SH-SY5Y (cell line): ENCODE measurements around the gene AOC3.

Experiments
- GATA2 ChIP-seq: IDR thresholded peaks from 2 replicates; pipeline ENCODE4 v1.6.1; 2011; ENCODE audit warnings: mild to moderate bottlenecking, low read depth, low read length
- GATA3 ChIP-seq: IDR thresholded peaks from 2 replicates; pipeline ENCODE4 v1.6.1; 2011; ENCODE audit warnings: low read depth, mild to moderate bottlenecking, low read length, moderate library complexity

AOC3 gene

DNA sequence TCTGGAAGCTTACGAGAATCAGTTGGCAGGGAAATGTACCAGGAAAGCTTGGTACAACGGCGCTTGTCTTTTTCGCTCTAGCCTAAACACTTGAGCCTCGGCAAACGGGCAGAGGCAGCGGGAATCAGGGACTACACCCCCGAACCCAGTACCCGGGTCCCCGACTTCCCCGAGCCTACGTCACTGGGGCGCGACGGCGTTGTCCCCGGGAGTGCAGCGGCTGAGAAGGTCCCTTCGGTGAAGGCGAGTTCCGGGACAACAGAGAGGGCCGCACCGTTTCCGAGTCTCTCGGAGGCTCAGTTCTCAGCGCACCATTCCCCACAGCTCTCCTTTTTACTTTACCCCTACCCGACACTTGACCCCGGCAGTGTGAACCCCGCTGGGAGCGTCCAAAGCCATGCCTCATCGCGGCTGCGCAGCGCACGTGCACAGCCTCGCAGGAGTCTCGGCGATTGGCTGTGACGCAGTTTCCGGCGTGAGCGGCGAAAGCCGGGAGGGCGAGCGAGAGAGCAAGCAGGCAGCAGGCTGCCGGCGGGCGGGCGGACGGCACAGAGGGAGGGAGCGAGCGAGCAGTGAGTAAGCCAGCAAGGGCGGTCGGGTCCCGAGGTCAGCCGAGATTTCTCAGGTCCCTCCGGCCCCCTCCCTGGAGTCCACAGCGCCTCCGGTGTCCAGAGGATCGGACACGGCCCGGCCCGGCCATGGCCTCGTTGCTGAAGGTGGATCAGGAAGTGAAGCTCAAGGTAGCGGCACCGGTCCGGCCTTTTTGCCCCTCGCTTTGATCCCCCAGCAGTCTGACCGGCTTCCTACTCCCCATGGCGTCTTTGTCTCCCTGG is 17.8 kb upstream of the AOC3 start, which contains the start of gene PSME3:
Gene PSME3 (plus strand): TSS at position 464 of the 833 bp plus-strand sequence. CDS start 235 bp downstream, at position 699.
- no peak for TF ChIP-seq GATA3
- TF ChIP-seq GATA2: no peak; the same call in 1 of the 2 replicates

DNA sequence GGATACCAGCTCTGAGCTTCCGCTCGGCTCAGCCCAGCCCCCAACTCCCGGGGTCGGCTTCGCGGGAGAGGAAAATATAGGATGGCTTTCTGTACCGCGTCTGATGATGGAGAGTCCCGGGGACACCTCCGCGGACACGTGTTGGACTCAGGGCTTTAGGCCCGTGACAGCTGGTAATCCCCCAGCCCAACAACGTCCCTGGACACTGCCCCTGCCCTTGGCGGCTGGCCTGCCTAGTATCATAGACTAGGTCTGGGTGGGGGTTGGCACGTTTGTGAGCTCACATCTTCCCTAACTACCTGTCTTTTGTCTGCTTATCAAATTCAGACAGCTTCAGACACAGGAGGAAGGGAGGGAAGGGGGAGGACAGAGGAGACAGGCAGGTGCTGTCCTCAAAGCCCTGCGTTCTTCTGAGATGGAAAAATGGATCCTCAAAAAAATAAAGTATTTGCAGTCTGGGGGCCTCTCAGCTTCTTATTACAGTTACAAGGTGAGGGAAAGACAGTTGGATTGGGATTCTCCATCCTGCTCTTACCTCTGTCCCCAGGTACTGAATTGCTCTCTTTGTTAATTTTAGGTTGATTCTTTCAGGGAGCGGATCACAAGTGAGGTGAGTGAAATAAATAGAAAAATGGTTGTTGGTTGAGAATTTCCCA is 17.1 kb upstream of the AOC3 start:
- TF ChIP-seq GATA3 (no peak), GATA2 (no peak)

DNA sequence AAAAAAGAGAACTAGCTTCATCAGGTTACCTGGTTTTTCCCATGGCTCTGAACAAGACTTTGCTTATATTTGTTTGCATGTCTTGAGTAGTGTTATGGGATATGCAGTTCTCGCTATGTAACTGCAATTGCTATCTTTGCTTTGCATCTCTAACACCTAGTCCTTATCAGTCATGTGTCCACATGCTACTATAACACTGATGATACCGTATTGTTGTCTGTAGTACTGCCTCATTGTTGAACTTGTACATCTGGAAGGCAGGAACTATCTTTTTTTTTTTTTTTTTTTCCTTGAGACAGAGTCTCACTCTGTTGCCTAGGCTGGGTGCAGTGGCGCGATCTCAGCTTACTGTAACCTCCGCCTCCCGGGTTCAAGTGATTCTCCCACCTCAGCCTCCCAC is 15.3 kb upstream of the AOC3 start:
- TF ChIP-seq GATA2 (no peak), GATA3 (no peak)

DNA sequence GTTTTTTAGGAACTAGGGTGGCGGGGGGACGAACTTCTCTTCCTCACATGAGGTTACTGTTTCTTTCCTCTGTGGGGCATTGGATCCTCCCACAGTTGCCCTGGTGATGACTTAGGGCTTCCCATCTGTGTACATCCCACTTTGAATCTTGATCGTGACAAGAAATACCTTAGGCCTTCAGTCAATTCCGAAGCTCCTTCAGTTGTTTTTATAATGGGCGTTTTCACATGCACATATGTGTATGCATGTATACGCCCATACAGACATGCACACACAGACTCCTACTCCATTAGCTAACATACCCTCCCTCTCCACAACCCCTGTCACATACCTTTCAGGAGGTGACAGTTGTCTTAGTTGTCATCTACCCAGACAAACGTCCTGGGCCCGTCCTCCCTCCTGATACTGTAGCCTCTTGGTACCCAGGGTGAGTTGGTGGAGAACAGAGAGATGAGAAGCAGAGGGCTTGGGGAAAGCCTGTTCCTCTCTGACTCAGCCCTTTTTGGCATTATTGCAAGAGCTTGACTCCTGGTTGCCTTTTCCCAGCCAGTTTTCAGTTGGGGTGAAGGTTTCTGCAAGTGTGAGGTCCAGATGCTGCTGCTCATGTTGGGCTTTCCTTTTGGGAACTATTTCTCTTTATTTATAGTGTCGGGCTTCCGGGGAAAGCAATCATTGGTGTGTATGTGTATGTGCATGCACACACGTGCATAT is 8.9 kb upstream of the AOC3 start:
- no peak for TF ChIP-seq GATA2
- TF ChIP-seq GATA3: no peak

DNA sequence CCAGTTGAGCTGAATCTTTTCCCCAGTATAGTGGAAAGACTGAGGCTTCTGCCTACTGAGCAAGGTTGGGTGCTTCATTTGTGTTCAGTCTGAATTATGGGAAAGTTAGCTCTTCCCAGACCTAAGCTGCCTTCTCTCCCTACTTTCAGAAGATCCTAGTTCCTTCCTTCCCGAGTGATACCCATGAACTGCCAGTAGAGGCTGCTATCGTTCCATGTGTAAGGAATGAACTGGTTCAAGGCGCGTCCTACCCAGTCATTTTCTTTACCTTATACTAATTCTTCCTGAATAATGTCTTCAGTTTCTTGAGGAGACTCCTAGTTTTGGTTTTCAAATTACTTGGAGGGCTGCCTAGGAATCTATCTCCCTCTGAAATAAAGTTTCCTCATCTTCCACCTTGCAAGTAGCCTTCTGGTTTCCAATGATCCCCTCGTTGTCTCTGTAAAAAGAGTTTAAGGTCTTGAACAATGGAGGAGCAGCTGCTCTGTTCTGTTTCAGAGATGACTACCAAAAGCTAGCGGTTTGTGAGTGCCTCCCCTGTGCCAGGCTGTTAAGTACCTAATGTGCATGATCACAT is 7.6 kb upstream of the AOC3 start:
- TF ChIP-seq GATA2 (no peak), GATA3 (no peak)

GRCh38 chr17:42844271-42844670 is 6.7 kb upstream of the AOC3 start, which contains the start of gene AOC2:
AOC2 (plus strand) TSS chr17:42844580; CDS start chr17:42844627, 47 bp downstream.
- no peak for TF ChIP-seq GATA3
- TF ChIP-seq GATA2: no peak

DNA sequence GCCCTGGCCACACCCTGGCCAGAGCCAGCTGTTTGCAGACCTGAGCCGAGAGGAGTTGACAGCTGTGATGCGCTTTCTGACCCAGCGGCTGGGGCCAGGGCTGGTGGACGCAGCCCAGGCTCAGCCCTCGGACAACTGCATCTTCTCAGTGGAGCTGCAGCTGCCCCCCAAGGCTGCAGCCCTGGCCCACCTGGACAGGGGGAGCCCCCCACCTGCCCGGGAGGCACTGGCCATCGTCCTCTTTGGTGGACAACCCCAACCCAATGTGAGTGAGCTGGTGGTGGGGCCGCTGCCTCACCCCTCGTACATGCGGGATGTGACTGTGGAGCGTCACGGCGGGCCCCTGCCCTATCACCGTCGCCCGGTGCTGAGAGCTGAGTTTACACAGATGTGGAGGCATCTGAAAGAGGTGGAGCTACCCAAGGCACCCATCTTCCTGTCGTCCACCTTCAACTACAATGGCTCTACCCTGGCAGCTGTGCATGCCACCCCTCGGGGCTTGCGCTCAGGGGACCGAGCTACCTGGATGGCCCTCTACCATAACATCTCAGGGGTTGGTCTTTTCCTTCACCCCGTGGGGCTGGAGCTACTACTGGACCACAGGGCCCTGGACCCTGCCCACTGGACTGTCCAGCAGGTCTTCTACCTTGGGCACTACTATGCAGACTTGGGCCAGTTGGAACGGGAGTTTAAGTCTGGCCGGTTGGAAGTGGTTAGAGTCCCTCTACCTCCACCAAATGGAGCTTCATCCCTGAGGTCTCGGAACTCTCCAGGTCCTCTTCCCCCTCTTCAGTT is 6.0 kb upstream of the AOC3 start:
- TF ChIP-seq GATA3 (no peak), GATA2 (no peak)

GRCh38 chr17:42845556-42845917 is 5.5 kb upstream of the AOC3 start:
- TF ChIP-seq GATA3 (no peak), GATA2 (no peak)

- TF ChIP-seq GATA3 (no peak), GATA2 (no peak)
Observed at GRCh38 chr17:42845918-42846593, 4.9 kb upstream of the AOC3 start.

- no peak for TF ChIP-seq GATA3
- TF ChIP-seq GATA2: no peak
Observed at GRCh38 chr17:42846594-42847280, 4.3 kb upstream of the AOC3 start.

DNA sequence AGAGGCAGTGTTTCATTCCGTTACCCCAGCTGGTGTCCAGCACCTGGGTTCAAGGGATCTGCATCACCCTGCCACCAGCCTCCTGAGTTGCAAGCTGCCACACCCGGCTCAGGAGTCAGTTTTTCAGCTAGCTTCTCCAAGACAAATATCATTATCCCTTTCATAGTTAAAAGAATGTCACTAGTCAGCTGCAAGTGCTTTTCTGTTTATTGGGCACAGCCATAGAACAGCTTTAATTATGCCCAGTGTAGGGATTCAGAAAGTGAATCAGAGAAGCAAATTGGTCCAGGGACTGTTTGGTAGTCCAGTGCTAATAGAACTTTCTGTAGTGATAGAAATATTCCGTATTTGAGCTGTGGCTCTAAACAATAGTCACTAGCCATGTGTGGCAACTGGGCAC is 2.9 kb upstream of the AOC3 start:
- TF ChIP-seq GATA3 (no peak), GATA2 (no peak)

DNA sequence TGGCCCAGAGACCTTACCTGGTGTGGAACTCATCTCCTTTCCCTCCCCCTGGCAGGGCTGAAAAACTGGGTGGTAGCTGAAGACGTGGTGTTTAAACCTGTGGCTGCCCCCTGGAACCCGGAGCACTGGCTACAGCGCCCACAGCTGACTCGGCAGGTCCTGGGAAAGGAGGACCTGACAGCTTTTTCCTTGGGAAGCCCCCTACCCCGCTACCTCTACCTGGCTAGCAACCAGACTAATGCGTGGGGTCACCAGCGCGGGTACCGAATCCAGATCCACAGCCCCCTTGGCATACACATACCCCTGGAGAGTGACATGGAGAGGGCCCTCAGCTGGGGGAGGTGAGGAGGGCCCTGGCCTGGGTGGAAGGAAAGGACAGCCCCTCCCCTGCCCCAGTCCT is 2.0 kb upstream of the AOC3 start:
- TF ChIP-seq GATA2: no peak

GRCh38 chr17:42849451-42850181 is 1.4 kb upstream of the AOC3 start:
- no peak for TF ChIP-seq GATA2
- no peak for TF ChIP-seq GATA3
